RCC 7860 (cell line): Measurements from ENCODE around the gene ATF1.
"Not testable (repeated sequence)": the region's sequence is repeated elsewhere in the genome, so short reads cannot be mapped to it uniquely, and the experiment has no call there.

ENCODE experiments used
- DNase-seq: peaks from one replicate; pipeline ENCODE4 v3.0.0-alpha.2; 2015; ENCODE audit warnings: low spot score
- FAIRE-seq: peaks from 2 replicates; lab custom pipeline; 2012; peaks lifted over from hg19 to GRCh38; lab: Jason Lieb, UNC

The ATF1 gene

DNA sequence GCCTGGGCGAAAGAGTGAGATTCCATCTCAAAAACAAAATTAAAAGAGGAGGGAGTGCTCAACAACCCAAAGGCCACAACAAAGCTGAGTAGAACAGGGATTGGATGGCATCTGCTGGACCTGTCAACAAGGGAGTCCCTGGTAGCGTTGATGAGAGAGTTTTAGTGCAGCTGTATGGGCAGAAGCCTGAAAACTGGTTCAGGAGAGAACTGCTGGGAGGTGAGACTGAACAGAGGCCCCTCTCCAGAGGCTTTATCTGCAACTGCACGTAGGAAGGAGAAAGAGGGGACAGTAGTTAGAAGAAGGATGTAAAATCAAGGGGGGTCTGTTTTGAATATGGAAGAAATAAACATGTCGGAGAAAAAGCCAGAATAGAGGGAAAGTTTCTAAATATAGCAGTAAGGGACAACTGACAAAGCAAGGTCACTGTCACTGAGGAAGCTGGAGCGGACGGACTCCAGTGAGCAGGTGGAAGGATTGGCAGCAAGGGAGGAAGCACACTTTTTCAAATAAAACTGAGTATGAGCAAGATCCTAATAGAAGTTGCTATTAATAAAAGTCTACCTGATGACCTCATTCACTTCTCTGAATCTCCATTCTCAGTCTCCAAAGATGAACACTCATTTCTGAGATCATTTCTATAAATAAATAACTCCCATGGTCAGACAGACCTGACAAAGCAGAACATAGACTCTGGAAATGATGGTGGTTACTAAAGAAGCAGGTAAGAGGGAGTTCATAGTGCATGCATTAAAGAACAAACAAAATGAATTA is 11.8 kb upstream of the ATF1 start:
- DNase-seq (peak; percentile 46), FAIRE-seq (peak; percentile 58)

GRCh38 chr12:50753232-50753769 is 10.6 kb upstream of the ATF1 start:
- FAIRE-seq = no peak
- DNase-seq = no peak

DNA sequence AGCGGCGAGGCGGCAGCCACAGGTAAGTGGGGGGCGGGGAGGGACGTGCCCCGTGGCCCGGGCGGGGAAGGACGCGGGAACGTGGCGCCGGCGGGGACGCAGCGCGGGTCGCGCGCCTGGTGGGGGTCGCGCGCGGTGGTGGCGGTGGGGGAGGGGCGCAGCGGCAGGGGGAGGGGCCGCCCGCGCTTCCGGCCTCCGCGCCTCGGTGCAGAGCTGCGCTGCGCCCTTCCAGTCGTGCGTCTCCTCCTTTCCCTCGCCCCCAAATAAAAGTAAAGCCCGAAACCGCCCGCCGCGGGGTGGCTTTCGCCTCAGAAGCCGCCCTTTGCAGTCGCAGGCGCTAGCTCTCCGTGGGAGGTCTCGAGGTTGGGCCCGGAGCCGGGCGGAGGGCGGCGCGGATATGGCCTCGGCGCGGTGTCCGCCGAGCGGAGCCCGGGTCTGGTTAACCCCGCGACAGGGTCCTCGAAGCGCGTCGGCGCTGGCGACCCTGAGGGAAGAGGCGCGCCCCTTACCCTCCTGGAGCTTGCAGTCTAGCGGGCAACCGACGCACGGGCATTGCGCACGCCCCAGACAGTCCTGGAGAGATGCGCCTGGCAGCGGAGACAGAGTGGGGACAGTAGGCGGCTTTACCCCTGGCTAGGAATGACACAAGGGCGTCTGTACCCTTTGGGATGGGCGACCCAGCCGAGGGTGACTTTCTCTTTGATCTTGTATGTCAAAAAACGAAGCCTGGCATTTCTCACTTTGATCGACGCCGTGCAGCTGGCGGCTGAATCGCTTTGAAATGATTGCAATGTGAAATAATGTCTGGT is 589 bp downstream of the ATF1 start:
- DNase-seq (no peak), FAIRE-seq (no peak)

- DNase-seq (peak; percentile 16), FAIRE-seq (no peak)
Measured at GRCh38 chr12:50765095-50765911, 1.4 kb downstream of the ATF1 start.

GRCh38 chr12:50768391-50768790 is 4.5 kb downstream of the ATF1 start:
- FAIRE-seq = no peak

DNA sequence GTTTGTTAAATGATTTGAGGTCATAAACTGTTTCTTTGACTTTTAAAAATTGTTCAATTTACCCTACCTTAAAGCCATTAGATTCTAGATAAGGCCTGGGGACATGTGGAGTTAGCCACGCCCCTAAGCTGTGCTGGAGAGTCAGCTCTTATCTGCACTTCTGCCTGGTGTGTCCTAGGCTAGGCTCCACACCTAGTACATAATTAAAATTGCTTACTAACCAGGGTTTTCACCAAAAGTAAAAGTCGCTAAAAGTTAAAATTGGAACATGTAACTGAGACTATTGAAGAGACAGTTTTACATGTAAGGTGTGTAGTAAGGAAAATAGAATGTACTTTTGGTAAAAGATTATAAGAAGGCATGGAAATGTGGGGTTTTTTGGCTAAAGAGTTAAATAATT is 4.9 kb downstream of the ATF1 start:
- not testable (repeated sequence) for DNase-seq, FAIRE-seq

More at GRCh38 chr12:50768391-50768790, 4.5 kb downstream of the ATF1 start:
- no peak for DNase-seq

DNA sequence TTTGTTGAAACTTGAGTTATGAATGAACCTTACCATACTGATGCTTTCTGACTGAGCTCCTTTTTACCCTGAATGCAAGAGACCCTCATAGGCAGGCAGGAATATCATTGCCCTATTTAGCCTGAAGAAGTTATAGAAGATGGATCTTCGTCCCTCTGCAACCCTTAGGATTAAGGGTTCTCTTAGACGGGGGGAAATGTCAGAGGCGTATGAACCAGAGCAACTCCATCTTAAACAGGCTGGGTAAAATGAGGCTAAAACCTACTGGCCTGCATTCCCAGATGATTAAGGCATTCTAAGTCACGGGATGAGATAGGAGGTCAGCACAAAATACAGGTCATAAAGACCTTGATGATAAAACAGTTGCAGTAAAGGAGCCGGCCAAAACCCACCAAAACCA is 7.5 kb downstream of the ATF1 start:
- FAIRE-seq (no peak), DNase-seq (no peak)

DNA sequence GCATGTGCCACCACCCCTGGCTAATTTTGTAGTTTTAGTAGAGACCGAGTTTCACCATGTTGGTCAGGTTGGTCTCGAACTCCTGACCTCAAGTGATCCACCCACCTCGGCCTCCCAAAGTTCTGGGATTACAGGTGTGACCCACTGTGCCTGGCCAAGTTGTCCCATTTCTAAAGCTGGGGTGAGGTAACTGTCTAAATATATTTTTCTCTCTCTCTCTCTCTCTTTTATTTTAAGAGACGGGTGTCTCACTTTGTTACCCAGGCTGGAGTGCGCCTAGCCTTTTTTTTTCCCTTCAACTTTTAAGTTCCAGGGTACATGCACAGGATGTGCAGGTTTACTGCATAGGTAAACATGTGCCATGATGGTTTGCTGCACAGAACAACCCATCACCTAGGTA is 8.6 kb downstream of the ATF1 start:
- no peak for FAIRE-seq

DNA sequence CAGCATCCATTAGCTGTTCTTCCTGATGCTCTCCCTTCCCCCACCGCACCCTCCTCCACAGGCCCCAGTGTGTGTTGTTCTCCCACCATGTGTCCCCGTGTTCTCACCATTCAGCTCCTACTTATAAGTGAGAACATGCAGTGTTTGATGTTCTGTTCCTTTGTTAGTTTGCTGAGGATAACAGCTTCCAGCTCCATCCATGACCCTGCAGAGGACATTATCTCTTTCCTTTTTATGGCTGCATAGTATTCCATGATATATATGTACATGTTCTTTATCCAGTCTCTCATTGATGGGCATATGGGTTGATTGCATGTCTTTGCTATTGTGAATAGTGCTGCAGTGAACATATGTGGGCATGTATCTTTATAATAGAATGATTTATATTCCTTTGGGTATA is 9.0 kb downstream of the ATF1 start:
- DNase-seq (no peak), FAIRE-seq (no peak)

More for the DNA sequence above, 8.6 kb downstream of the ATF1 start:
- no peak for DNase-seq

DNA sequence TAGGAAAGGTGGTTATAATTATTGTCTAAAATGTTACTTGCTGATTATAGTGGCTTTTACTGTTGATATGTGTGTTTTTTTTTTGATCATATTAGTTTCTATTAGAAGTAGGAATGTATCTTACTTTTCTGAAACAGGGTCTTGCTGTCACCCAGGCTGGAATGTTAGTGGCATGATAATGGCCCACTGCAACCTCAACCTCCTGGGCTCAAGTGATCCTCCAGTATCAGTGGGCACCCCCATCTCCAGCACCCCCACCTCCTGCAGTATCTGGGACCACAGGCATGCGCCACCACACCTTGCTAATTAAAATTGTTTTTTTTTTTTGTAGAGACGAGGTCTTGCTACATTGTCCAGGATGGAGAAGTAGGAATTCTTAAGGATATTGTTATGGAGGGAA is 11.3 kb downstream of the ATF1 start:
- no peak for FAIRE-seq
- no peak for DNase-seq

DNA sequence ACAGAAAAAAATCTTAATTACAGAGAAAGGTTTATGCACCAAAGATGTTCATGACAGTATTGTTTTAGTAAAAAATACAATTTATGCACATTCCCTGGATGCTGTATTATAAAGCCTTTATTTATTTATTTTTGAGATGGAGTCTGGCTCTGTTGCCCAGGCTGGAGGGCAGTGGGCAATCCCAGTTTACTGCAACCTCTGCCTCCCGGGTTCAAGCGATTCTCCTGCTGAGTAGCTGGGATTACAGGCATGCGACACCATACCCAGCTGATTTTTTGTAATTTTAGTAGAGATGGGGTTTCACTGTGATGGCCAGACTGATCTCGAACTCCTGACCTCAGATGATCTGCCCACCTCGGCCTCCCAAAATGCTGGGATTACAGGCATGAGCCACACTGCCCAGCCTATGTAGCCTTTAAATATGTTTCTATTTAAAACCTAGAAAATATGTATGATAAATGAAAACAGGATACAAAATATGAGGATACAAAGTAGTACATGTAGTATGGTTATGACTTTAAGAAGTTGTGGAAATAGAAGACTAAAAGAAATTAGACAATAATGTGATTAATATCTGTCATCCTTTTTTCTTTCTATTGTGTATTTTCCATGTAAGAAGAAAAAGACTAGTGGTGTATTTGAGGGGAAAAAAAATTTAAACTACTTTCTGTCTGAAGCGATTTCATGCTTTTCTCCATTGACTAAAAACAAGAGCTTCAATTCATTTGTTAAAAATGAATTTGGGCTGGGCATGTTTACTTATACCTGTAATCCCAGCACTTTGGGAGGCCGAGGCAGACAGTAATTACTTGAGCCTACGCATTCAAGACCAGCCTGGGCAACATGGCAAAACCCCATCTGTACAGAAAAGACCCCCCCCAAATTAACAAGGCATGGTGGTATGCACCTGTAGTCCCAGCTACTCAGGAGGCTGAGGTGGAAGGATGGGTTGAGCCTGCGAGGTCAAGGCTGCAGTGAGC is 13.1 kb downstream of the ATF1 start:
- DNase-seq (no peak), FAIRE-seq (no peak)

GRCh38 chr12:50778663-50779590 is 15.0 kb downstream of the ATF1 start:
- FAIRE-seq = no peak
- DNase-seq = no peak

- no peak for FAIRE-seq
- no peak for DNase-seq
Measured at GRCh38 chr12:50780013-50780412, 16.1 kb downstream of the ATF1 start.

GRCh38 chr12:50784501-50784900 is 20.6 kb downstream of the ATF1 start:
- no peak for FAIRE-seq
- DNase-seq = no peak

DNA sequence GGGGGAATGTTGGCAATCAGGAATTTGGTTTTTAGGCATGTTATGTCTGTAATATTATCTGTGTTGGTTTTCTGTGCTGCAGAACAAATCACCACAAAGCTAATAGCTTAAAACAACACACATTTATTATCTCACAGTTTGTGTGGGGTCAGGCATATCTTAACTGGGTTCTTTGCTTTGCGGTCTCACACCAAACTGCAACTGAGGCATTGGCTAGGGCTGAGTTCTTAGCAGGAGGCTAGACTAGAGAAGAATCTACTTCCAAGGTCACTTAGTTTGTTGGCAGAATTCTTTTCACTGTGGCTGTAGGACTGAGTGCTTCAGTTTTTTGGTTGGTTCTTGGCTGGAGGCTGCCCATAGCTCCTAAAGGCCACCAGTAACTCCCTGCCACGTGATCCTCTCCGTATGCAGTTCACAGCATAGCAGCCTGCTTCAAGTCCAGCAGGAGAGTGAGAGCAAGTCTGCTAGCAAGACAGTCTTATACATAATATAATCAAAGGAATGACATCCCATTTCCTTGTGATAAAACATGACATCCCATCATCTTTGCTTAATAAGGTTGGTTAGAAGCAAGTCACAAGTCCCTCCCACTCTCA is 21.6 kb downstream of the ATF1 start:
- DNase-seq (no peak), FAIRE-seq (no peak)

- DNase-seq = peak; percentile 64
- FAIRE-seq = no peak
Measured at GRCh38 chr12:50786498-50787231, 22.8 kb downstream of the ATF1 start.

DNA sequence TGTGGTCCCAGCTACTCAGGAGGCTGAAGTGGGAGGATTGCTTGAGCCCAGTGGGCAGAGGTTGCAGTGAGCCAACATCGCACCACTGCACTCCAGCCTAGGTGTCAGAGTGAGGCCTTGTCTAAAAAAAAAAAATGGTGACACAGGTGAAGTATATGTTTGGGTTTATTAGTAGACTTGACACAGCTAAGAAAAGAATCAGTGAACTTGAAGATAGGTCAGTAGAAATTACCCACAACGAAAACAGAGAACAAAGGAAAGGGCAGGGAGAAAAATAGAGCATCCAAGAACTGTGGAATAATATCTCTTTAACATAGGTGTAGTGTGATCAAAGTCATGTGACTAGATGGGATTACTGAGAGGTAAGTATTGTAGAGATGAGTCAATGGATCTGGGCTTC is 23.7 kb downstream of the ATF1 start:
- no peak for DNase-seq
- no peak for FAIRE-seq

DNA sequence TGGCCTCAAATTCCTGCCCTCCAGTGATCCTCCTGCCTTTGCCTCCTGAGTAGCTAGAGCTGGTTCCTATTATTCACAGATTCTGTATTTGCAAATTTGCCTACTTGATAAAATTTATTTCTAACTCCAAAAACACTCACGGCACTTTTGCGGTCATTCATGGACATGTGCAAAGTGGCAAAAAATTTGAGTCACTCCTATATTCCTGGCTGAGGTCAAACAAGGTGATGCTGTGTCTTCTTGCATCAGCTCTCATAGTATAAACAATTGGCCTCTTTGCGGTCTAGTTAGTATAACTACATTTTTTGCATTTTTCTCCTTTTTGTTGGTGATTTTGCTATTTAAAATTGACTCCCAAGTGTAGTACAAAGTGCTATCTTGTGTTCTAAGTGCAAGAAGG is 24.7 kb downstream of the ATF1 start:
- no peak for FAIRE-seq
- DNase-seq = no peak
